DMS53 treated with DMSO at 0.1 percent for 48 hours (cell line): ENCODE measurements around the gene TRPV4.
A peak's percentile ranks its signal among the peaks of the same experiment; 100 is the strongest.
"Not testable (repeated sequence)": the region's sequence is repeated elsewhere in the genome, so short reads cannot be mapped to it uniquely, and the experiment has no call there.

Experiments used
- DNase-seq: peaks from one replicate; lab custom pipeline; 2025; ENCODE audit not compliant: unreplicated experiment; lab: John Stamatoyannopoulos, UW

The TRPV4 gene

DNA sequence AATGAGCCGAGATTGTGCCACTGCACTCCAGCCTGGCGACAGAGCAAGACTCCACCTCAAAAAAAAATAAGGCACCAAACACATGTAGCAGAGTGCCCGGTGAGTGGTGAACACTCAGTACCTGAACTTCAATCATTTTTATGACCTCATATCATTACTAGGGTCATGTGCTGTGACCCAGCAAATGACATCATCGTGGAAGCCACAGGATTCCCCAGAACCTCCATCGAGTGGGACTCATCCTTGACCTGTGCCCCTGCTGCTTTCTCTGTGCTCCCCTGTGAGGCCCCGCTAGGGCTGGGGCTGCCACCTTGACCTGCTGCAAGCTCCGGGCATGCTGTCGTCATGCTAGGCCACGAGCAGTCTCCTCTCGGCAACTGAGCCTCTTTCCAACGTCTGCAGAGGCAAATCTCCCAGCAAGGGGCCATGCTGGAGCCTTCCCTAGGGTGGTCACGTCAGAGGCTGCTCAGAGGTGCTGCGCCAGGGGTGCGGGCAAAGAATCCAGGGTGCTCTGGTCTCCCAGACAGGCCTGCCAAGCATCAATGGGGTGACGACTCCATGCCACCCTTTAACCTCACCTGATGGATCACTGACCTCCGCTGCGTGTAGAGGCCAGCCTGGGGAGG, 28.6 kb upstream of the TRPV4 start:
- DNase-seq, result no peak

DNA sequence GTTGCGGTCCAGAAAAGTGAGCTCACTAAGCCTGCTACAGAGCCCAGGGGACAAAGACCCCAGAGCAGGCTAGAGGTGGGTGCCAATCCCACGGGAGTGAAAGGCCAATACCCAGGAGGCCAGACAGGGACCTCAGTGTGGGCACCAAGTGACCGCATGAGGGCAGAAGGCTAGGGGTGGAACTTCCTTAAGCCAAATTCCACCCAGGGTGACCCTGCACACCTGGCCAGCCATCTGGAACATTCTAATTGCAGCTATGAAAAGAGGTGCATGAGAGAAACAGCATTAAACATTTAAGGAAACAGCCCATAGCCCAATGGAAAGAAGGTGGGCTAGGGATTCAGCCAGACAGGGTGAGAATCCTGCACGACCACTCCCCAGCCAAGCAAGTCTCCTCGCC, 27.8 kb upstream of the TRPV4 start:
- DNase-seq, result no peak

DNA sequence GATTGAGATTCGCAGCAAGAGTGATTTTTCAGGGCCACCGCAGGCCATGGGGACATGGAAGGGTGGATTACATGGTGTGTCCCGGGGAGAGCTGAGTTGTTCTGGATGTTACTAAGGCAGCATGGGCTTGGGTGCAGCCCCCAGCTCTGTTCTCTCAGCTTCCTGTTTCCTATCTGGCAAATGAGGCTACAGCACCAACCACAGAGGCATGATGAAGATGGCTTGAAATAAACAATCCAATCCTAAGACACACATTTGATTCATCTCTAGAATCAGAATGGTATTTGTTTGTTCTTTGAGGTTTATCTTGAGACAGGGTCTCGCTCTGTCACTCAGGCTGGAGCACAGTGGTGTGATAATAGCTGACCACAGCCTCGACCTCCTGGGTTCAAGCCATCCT, 25.6 kb upstream of the TRPV4 start:
- DNase-seq, result no peak

DNA sequence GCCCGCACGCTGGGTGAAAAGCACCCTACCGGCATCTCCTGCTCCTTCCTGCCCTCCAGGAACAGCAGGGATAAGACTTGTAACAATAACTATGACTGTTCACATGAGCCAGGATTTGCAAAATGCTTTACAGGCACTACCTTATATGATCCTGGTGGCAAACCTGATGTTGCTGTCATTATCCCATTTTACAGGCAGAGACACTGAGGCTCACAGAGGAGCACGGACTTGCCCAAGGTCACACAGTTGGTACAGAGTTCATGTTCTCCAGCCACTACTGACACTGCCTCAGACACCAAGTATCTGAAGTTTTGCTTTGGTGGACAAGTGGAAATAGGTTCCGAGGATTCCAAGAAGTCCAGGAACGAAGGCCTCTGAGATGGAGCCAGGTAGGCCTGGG, 24.5 kb upstream of the TRPV4 start:
- no peak for DNase-seq

DNA sequence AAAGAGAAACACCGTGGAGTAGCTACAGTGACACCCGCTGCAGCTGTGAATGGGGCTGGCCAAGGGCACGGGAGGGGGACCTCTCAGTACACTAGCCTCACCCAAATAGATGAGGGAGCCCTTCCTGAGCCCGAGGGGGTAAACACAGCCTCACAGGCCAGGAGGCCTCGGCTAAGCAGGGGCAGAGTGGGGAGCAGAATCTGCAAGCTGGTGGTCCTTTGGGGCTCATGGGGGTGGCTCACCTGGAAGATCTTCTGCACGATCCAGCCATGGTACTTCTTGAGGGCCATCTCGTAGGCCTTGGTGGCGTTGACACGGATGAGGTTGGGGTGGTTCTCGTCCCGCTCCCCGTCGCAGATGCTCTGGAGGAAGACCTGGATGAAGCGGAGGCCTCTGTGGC, 22.2 kb upstream of the TRPV4 start:
- DNase-seq, result no peak

DNA sequence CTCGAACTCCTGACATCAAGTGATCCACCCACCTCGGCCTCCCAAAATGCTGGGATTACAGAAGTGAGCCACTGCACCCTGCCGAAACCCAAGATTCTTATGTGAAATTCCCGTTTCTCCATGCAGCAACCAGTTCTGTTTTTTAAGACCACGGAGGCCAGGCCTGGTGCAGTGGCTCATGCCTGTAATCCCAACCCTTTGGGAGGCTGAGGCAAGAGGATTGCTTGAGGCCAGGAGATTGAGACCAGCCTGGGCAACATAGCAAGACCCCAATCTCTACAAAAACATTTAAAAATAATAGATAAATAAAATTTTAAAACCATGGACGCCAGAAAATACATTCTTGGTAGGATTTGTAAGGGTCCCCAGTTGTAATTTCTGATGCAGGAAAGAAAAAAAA, 17.3 kb upstream of the TRPV4 start:
- DNase-seq, result not testable (repeated sequence)

DNA sequence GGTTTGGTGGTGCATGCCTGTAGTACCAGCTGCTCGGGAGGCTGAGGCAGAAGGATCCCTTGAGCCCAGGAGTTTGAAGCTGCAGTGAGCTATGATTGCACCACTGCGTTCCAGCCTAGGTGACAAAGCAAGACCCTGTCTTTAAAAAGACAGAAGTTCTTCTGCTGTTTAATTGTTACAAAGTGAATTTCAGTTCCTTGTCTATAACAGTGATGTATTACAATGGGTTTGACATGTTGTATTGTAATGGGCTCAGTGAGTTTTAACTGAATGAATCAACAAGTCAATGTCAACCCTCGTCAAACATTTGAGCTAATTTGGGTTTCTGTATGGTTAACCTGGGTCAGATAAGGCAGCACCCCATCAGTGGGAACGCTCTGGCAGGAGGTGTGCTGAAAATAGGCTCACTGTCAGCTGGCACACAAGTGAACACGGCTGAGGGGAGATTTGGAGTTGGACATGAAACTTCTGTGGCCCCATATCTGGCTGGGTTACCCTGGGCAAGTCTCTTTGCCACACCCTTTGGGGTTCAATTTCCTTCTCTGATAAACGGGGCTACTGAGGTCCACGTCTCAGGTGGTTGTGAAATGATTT, 14.0 kb upstream of the TRPV4 start:
- no peak for DNase-seq

DNA sequence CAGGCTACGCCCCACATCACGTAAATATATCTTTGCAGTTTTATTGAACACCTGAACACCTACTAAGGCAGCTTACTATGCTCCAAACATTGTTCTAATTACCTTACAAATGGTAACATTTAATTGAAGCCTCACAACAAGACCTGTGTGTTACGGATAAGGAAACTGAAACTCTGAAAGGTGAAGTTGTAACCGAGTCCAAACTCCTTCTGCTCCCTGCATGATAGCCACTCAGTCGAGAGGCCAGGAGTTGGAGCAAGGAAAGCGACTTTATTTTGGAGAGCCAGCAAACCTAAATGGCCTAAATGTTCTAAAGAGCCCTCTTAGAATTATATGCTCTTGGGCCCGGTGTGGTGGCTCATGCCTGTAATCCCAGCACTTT, 12.6 kb upstream of the TRPV4 start:
- DNase-seq, result no peak

DNA sequence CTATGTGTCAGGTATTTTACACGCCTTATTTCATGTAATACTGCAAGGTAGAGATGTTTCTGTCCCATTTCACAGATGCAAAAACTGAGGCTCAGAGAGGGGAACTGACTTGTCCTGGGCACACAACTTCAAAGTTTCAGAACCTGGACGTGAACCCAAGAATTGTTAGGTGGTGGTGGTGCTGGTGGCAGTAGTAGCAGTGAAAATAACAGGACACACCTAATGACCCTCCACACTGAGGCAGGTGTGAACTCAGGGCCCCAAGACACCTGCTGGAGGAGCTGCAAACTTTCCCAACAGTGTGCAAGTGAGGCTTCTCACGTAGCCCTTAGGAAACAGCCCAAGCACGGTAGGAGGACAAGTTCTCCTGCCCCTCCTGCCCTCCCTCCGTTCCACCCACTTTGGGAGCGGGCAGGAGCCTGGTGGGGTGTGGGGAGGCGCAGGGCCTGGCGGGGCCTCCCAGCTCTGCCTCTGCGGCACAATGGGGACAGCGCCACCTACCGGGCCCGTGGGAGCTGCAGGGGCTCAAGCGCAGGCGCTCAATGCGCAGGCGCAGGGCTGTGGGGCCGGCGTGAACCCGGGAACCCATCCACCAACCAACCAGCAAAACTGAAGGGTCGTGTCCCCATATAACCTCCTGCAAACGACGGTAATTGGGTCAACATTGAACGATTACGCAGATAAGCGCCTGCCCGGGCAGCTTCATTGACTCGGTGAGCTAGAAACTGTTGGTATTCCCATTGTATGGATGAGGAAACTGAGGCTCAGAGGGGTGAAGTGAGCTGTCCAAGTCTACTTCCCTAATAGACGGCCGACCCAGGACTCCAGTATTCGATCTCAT, 12.0 kb upstream of the TRPV4 start:
- DNase-seq, result peak; percentile 82

DNA sequence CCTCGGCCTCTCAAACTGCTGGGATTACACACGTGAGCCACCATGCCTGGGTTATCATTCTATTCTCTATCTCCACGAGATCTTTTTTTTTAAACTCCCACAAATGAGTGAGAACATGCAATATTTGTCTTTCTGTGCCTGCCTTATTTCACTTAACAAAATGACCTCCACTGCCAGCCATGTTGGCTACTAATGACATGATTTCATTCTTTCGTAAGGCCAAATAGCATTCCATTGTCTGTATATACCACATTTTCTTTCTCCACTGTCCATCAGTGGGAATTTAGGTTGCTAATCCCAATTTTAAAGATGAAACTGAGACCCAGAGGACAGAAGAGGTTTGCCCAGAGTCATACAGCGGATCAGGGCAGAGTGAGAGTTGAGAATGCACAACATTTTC, 10.9 kb upstream of the TRPV4 start:
- no peak for DNase-seq

DNA sequence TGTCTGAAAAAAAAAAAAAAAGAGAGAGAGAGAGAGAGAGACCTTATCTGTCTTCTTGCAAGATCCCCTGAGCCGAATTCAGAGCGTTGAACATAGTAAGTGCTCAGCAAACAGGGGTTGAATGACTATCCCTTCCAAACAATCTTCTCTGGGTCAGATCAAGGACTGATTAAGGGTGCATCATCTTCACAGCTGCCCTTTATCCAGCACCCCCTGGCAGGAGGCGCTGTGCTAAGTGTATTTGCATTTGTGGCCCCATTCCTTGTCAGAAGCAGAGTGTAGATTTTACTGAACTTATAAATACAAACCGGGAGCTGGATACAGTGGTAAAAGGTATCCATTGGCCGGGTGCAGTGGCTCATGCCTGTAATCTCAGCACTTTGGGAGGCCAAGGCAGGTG, 8.8 kb upstream of the TRPV4 start:
- no peak for DNase-seq

DNA sequence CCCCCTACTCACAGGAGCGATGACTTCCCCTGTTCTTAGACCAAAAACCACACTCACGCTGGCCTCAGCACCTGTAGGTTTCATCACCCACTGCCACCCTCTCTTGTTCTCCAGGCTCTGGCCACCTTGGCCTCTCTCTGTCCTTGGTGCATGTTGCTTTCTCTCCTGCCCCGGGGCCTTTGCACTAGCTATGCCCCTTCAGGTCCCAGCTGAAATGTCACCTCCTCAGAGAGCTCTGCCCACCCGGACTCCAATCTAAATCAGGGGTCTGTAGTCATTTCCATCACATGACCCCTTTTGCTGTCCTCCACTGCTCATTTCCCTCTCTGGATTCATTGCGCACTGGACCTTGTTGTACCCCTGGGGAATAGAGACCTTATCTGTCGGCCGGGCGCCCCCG, 8.2 kb upstream of the TRPV4 start:
- DNase-seq, result no peak

DNA sequence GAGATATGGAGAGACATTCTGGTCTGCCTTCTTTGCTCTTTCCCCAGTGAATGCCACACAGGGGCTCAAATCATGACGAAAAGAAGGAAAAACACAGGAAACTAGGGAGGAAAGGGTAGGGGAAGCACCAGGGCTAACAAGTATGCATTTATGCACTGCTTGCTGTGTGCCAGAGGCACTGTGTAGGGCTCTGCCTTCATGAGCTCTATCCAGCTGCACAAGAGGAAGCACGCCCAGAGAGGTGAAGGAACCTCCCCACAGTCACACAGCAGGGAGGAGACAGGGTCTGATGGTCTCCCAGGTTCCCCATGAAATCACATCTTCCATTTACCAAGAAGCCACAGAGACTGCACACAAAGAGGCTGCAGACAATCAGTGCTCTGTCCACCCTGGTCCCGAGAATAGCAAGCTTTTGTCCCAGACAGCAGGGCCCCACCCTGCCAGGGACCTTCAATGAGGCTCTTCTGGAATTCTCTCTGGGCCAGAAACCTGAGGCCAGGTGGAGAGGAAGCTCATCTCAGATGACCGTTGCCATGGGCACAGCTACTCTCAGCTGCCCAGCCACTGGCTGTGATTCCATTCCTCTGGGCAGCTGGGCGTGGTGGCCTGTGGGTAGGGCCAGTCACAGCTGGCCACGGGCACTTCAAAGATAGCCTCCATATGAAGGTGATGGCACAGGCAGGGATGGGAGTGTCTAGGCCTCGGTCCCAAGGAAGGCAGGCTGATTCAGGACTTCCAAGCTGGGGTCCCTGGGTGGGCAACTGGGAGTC, 7.3 kb upstream of the TRPV4 start:
- peak; percentile 90 for DNase-seq

DNA sequence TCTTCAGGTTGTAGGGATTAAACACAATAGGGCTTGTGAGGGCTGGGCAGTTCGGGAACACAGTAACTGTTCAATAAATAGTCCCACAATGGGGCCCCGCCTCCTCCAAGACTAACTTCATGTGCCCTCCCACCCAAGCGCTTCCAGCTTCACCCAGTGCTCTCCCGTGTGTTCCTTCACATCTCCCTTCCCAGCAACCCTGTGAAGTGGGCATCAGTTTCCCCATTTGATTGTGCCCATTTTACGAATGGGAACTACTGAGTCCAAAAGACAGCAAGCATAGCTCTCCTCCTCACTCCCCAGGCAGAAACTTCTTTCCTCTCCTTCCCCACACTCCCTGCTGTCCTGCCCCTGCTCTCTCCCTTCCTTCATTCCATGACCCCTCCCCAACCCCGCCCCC, 6.2 kb upstream of the TRPV4 start:
- no peak for DNase-seq

DNA sequence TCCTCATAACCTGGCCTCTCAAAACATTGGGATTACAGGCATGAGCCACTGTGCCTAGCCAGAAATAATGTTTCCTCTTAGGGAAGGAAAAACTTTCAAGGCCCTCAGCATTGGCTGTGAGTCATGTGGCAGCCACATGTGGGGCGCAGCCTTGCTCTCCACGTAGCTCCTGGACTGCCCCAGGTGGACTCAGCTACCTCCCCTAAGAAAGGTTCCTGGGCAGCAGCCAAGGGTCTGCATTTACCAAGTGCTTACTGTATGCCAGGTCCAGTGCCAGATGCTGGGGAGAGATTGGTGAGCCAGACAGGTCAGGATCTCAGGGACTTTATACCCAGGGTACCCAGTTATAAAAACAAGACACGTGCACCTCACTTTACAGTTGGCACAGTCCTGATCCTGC, 3.7 kb upstream of the TRPV4 start:
- DNase-seq, result no peak

DNA sequence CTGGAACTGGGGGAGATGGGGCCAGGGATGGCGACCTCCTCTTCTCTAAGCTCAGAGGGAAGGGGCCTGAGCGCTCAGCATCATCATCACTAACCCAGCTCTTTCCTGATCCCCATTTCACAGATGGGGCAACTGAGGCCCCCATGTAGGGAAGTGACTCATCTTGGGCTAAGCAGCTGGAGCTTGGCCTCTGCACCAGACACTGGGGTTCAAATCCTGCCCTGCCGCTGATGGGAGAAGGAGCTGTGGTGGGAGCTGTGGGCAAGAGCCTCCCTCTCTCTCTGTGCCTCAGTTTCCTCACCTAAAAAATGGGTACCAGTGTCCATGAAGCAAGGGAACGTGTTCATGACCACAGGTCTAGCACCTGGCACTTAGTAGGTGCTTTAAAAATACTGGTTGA, 2.6 kb upstream of the TRPV4 start:
- DNase-seq, result no peak

DNA sequence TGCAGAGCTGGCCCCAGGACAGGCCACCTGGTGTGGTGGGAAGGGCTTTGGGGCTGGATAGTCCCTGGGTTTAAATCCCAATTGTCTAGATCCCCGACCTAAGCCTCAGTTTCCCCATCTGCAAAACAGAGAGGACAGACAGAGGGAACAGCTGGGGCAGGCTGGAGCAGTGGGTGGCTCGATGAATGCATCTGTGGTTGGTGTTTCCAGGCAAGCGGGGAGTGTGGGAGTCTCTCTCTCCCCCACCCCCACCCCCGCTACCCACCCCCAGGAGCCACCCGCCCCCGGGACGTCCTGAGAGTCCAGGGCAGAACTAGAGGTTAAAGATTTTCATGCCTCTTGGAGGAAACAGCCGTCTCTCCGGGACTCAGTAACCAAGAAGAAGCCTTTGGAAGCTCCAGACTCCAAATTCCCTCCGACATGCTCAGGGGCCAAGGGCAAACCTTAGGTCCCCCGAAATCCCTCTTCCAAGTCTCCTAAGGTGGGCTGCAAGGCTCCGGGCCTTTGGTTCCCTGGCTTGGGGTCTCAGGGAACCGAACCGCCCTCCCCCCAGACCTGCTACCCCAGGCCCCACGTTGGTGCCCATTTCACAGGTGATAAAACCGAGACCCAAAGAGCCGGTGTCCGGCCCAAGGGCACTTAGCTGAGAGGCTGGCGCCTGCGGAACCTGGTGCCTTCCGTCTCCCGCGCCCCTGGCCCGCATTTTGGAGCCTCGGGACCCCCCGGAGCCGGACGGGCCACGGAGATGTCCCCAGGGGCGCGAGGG, 474 bp downstream of the TRPV4 start:
- no peak for DNase-seq

DNA sequence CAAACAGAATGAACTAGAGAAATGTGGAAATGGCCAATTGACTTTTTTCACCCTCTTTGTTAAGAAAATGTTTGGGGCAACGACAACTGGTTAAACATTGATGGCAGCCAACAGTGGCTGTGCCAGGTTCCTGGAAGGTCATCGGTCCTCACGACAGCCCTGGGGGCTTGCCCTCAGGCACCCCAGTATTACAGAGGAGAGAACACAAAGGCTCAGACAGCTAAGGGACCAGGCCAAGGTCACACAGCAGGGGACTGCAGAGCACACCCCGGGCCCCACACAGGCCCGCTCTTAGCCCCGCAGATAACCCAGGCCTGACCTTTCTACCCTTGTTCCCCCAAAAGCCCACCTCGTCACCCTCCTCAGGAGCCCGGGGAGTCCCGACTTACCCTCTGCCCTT, 1.3 kb downstream of the TRPV4 start:
- no peak for DNase-seq

DNA sequence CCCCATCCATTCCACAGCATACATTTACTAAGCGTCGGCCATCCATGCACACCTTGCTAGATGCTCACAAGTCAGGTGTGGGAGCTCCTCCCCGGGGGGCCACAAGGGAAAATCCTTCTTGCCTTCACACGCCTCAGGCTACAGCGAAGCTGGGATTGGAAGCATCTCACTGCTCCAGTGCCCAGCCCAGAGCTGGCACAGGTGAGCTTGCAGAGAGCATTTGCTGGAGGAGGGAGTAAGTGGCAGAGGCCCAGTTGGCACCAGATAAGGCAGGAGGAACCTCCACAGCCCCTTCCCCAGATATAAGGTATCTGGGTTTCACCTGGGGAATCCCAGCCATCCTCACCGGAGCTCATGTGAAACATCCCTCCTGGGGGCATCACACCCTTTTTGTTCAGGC, 1.8 kb downstream of the TRPV4 start:
- DNase-seq, result no peak

DNA sequence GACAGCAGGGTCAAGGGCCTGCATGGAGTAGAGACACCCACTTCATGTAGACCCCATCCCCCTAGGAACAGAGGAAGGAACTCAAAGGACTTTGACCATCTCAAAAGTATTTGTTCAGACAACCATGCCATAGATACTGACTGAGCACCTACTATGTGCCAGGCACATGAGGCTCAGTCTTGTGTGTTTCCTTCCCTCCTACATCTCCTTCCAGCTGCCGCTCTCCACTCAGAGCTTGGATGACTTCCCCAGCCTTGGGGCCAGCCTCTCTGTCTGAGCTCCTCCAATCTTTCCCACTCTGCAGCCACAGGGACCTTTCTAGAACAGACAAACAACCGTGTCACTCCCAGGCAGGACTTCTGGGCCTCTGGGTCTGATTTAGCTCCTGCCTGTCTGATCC, 2.5 kb downstream of the TRPV4 start:
- DNase-seq, result no peak

DNA sequence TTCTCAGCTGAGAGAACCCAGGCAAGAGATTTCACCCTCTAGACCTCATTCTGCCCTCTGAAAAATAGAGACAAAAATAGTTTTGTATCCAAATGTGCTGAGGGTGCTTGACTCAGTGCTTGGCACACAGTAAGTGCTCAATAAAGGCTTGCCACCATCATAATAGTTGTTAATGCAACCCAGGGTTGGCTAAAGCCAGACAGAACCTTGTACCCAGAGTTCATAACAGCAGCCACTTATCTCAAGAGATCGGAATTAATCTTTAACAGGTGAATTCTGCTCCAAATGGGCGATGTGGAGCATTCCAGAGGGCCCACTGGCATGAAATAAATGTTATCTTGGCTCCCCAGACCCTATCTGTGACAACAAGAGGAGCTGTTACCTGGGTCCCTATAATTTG, 2.9 kb downstream of the TRPV4 start:
- no peak for DNase-seq
